HG02884 (cell line): ENCODE data around the gene MMP24.

ENCODE experiments used
- ATAC-seq: cut with Tn5 transposase; IDR thresholded peaks from one replicate; pipeline ENCODE4 v1.9.1; 2021; ENCODE audit warnings: mild to moderate bottlenecking, moderate library complexity; ENCODE audit not compliant: unreplicated experiment

Gene MMP24

DNA sequence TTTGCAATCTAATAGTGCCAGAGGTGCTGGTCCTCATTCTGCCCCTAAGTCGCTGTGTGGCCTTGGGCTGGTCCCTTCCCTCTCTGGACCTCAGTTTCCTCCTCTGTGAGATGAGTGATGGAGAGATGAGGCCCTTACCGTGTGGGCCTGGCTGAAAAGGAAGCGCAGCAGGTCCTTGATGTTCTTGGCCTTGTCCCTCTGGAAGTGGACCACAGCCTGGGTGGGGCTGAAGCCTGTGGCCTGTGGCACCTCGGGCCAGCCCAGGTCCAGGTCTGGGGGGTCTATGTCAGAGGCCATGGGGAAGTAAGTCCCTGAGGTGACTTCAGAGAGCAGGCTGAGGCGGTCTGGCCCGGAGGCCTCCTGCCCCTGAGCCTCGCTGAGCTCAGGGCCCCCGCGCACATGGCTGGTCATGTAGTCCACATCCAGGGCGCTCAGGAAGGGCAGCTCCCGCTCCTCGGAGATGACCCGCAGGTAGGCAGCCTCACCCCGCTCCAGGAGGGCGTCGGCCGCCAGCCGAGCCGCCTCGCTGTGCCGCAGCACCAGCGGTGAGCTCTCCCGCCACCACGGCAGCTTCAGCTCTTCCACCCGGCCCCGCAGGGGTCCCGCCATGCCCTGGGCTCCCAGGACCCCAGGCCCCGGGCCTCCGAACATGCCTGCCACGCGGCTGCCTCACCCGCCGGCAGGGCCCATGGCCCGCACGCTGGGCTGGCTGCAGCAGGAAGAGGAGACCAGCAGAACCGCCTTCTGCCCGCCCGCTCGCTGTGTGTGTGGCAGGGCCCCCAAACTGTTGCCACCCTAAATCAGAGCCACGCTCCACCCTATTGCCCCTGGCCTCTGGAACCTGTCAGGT, 65.4 kb downstream of the MMP24 start, which contains the start of gene FAM83C:
TSS of gene FAM83C (minus strand) at position 772 of the 850 bp plus-strand sequence. CDS start at position 651, 121 bp downstream.
- ATAC-seq, result no peak

GRCh38 chr20:35292504-35293285, 66.2 kb downstream of the MMP24 start:
- ATAC-seq, result no peak

GRCh38 chr20:35293303-35294292, 67.1 kb downstream of the MMP24 start:
- ATAC-seq, result no peak

GRCh38 chr20:35294293-35294685, 67.8 kb downstream of the MMP24 start:
- no peak for ATAC-seq

DNA sequence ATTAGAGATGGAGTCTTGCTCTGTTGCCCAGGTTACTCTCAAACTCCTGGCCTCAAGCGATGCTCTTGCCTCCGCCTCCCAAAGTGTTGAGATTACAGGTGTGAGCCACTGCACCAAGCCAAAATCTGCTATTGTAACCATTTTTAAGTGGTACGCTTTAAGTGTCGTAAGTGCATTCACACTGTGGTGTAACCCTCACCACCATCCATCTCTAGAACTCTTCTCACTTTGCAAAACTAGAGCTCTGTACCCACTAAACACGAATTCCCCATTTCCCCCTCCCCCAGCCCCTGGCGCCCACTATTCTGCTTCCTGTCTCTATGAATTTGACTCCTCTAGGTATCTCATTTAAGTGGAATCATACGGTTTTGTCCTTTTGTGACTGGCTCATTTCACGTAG, 68.6 kb downstream of the MMP24 start:
- no peak for ATAC-seq

GRCh38 chr20:35295674-35296073, 69.2 kb downstream of the MMP24 start:
- ATAC-seq, result no peak

- ATAC-seq, result no peak
These were observed 69.6 kb downstream of the MMP24 start for GRCh38 chr20:35296101-35296554.

DNA sequence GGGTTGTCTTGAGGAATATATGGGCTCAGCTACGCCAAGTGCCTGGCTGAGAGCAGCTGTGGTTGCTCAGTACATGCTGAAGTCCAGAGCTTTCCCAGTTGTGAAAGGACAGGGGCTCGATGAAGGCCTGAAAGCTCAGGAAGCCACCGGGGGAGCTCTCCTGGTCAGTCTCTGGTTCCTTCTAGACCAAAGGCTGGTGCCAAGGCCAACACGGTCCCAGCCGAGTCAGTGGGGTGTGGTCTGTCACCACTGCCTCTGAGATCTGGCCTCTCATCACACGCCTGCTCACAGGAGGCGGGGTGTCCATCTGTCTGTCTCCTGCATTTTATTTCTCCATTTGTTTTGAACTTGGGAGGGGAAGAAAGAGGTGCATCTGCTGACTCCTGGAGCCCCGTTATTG, 70.7 kb downstream of the MMP24 start:
- ATAC-seq, result no peak

GRCh38 chr20:35297740-35298139, 71.2 kb downstream of the MMP24 start:
- no peak for ATAC-seq

DNA sequence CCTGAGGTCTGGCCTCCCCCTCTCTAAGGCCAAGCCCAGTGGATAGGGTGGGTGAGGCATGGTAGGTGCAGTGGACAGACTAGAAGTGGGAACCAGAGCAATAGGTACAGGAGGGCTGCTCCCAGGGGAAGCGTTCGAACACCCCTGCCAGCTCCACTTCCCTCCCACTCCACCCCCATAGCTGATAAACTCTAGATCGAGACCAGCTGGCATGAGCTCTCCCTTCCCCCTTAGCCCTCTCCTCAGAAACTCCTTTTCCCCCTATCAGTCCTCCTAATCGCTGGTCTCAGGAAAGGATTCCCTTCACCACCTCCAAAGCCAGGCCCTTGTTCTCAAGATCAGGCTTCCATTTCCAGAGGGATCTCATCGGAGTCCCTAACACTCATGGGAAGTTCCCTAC, 71.8 kb downstream of the MMP24 start:
- ATAC-seq, result no peak

- ATAC-seq, result no peak
These were observed 73.3 kb downstream of the MMP24 start for GRCh38 chr20:35299780-35300179.

GRCh38 chr20:35300469-35301262, 74.2 kb downstream of the MMP24 start:
- no peak for ATAC-seq

- no peak for ATAC-seq
These were observed 74.9 kb downstream of the MMP24 start for GRCh38 chr20:35301426-35301825.

DNA sequence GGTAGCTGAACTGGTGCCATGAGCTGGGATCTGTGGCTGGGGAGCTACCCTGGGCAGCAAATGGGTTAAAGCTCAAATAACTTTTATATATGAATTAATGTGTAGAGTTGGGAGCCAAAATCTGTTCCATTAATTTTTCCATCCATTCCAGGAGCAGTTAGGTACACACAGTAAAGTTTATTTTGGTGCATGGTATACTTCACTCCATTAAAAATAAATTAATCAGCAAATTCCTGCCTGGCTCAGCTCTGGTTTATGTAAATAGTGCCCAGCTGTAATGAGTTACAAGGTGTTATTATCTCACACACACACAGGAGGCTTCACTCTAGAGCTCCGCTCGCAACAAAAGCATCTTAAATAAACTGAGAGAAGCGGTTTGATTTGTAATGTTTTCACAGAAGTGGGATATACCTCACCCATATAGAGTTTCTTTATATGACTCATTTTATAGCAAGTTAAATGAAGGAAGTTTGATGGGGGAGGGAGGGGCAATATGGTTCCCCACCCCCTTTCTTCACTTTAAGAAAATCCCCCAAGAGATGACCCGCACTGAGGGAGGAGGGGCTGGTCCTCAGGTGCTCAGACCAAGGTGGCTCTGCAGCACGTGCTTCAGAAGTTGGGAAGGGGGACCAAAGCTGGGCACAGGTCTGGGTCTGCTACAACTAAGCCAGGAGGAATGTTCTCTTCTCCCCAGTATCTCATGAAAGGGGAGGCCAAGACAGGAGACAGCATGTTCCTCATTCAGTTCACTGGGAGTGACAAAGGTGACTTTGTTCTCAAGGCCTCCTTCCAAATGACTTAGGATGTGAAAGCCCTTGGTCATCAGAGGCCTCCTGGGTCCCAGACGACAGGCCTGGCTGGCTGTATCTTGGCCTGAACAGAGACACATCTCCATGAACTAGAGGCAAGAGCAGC, 76.2 kb downstream of the MMP24 start:
- ATAC-seq, result no peak

GRCh38 chr20:35303382-35303734, 76.9 kb downstream of the MMP24 start:
- ATAC-seq, result no peak

GRCh38 chr20:35303735-35304491, 77.4 kb downstream of the MMP24 start:
- no peak for ATAC-seq

GRCh38 chr20:35304956-35305355, 78.5 kb downstream of the MMP24 start:
- no peak for ATAC-seq
